HepG2 (cell line): ENCODE data around the gene PRSS36. TPM values are rescaled to one million over a fixed set of nuclear protein-coding genes. Genes with fewer than 3 reads are reported as not detected.
A peak's percentile ranks its signal among the peaks of the same experiment; 100 is the strongest.

ENCODE experiments used
- AHDC1 ChIP-seq: sonication (generic); formaldehyde crosslinking; IDR thresholded peaks from 2 replicates; pipeline ENCODE4 v1.5.1; 2020; ENCODE audit warnings: mild to moderate bottlenecking, missing genetic modification reagents, borderline replicate concordance
- CEBPZ ChIP-seq: IDR thresholded peaks from 2 replicates; pipeline ENCODE4 v1.6.1; 2012; ENCODE audit warnings: low read length, improper control_type of control experiment
- GPN1 ChIP-seq: sonication (generic); formaldehyde crosslinking; IDR thresholded peaks from 2 replicates; pipeline ENCODE4 v1.5.1; 2020; ENCODE audit warnings: missing genetic modification reagents, borderline replicate concordance
- HINFP ChIP-seq: sonication (generic); formaldehyde crosslinking; IDR thresholded peaks from 2 replicates; pipeline ENCODE4 v1.4.0; 2020; ENCODE audit warnings: low read depth, mild to moderate bottlenecking, missing genetic modification reagents
- HMG20A ChIP-seq: IDR thresholded peaks from 2 replicates; pipeline ENCODE4 v1.6.1; 2016; ENCODE audit warnings: borderline replicate concordance
- HNRNPUL1 ChIP-seq: fragments of 200-400 bp; formaldehyde crosslinking; IDR thresholded peaks from 2 replicates; pipeline ENCODE4 v1.6.1; 2017; ENCODE audit warnings: low read depth, mild to moderate bottlenecking, low read length, moderate library complexity
- JUND ChIP-seq: sonication (generic); formaldehyde crosslinking; IDR thresholded peaks from 2 replicates; pipeline ENCODE4 v1.8.0; 2022; ENCODE audit warnings: mild to moderate bottlenecking, missing genetic modification reagents
- LCORL ChIP-seq, 2 experiments: fragments of 450-650 bp in 1 of 2; sonication (generic) in 1 of 2; formaldehyde crosslinking in 1 of 2; IDR thresholded peaks; 2 replicates each; pipeline versions ENCODE4 v1.5.0 to v1.6.1; 2017 to 2020; ENCODE audit warnings: antibody characterized with exemption in 1 of 2, missing genetic modification reagents in 1 of 2
- RBAK ChIP-seq: sonication (generic); formaldehyde crosslinking; IDR thresholded peaks from 2 replicates; pipeline ENCODE4 v1.5.1; 2020; ENCODE audit warnings: mild to moderate bottlenecking, missing genetic modification reagents
- SUZ12 ChIP-seq: fragments of 150-350 bp; IDR thresholded peaks from 2 replicates; pipeline ENCODE4 v1.6.1; 2014; ENCODE audit warnings: low read depth, low read length
- ZFP37 ChIP-seq: sonication (generic); formaldehyde crosslinking; IDR thresholded peaks from 2 replicates; pipeline ENCODE4 v1.4.0; 2020; ENCODE audit warnings: missing genetic modification reagents, borderline replicate concordance
- ZHX1 ChIP-seq: sonication (generic); formaldehyde crosslinking; IDR thresholded peaks from 2 replicates; pipeline ENCODE4 v1.8.1; 2022; ENCODE audit warnings: low read depth, mild to moderate bottlenecking, missing genetic modification reagents
- ZNF720 ChIP-seq: sonication (generic); formaldehyde crosslinking; IDR thresholded peaks from 2 replicates; pipeline ENCODE4 v1.4.0; 2020; ENCODE audit warnings: missing genetic modification reagents
- ZNF790 ChIP-seq: sonication (generic); formaldehyde crosslinking; IDR thresholded peaks from 2 replicates; pipeline ENCODE4 v1.8.0; 2022; ENCODE audit warnings: missing genetic modification reagents, mild to moderate bottlenecking, borderline replicate concordance
- polyA plus RNA-seq, 8 experiments: library from polyadenylated mRNA; depleted of rRNA in 3 of 8; stranded (reverse) in 7 of 8; unstranded in 1 of 8; fragments of >200 nt; fragmentation: Illumina TruSeq in 4 of 8; extraction: Trizol in 4 of 8; gene quantifications; 2 replicates each; pipeline versions ENCODE4 v1.2.1 to v1.2.3, GENCODE V29; 2011 to 2016; ENCODE audit warnings: low read depth in 4 of 8, missing spikeins in 1 of 8, mixed read lengths in 1 of 8; ENCODE audit not compliant: insufficient read depth in 1 of 8
- total RNA-seq, 5 experiments: library from RNA; depleted of rRNA; stranded (reverse); fragments of >200 nt; fragmentation: Illumina TruSeq; extraction: Trizol; gene quantifications; 2 replicates each; pipeline ENCODE4 v1.2.3, GENCODE V29; 2016; ENCODE audit warnings: low read depth in 1 of 5

PRSS36 gene
- total and polyA plus RNA-seq, 2 of the 13 experiments (the other 11 are each of a cell fraction or from before 2014, with no cell fraction given) = 1.5 to 2.1 TPM

GRCh38 chr16:31118223-31119155 is 31.4 kb downstream of the PRSS36 start (continued):
- TF ChIP-seq AHDC1 (CRISPR knock-in tag) (no peak), HNRNPUL1 (no peak), HMG20A (CRISPR knock-in tag) (no peak), SUZ12 (no peak), ZFP37 (CRISPR knock-in tag) (0 out of 2 replicates have a peak, but pooled peaks have one; percentile 21), HINFP (CRISPR knock-in tag) (no peak), RBAK (CRISPR knock-in tag) (no peak), ZNF720 (CRISPR knock-in tag) (no peak), LCORL (IDR thresholded peaks at IDR 0.05) (no peak), LCORL (CRISPR knock-in tag; IDR thresholded peaks at IDR 0.05) (0 out of 2 replicates have a peak, but pooled peaks have one; percentile 23), JUND (CRISPR knock-in tag) (no peak), ZHX1 (CRISPR knock-in tag) (no peak), ZNF790 (CRISPR knock-in tag) (0 out of 2 replicates have a peak, but pooled peaks have one; percentile 43), GPN1 (CRISPR knock-in tag) (no peak), CEBPZ (no peak)
